Activated CD8-positive, alpha-beta memory T cell treated with anti-CD3 and anti-CD28 coated beads for 1 hour (primary cell): ENCODE measurements around the gene GDPGP1.

ENCODE experiments used
- DNase-seq, 2 donors: peaks; one replicate each; pipeline ENCODE4 v3.0.0-alpha.2; 2020; ENCODE audit warnings: low read depth in 1 of 2; ENCODE audit errors: extremely low read depth in 1 of 2

The GDPGP1 gene

DNA sequence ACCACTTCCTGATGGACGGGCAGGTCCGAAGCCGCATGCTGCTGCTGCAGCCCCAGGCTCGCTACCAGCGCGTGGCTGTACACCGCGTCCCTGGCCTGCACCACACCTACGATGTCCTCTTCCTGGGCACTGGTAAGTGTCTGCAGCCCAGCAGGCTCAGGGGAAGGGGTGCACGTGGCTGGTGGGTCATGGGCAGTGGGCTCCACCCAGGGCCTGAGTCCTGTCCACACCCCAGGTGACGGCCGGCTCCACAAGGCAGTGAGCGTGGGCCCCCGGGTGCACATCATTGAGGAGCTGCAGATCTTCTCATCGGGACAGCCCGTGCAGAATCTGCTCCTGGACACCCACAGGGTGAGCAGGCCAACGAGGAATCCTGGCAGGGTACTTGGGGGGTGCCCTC lies 9.0 kb upstream of the GDPGP1 start:
- DNase-seq = no peak

DNA sequence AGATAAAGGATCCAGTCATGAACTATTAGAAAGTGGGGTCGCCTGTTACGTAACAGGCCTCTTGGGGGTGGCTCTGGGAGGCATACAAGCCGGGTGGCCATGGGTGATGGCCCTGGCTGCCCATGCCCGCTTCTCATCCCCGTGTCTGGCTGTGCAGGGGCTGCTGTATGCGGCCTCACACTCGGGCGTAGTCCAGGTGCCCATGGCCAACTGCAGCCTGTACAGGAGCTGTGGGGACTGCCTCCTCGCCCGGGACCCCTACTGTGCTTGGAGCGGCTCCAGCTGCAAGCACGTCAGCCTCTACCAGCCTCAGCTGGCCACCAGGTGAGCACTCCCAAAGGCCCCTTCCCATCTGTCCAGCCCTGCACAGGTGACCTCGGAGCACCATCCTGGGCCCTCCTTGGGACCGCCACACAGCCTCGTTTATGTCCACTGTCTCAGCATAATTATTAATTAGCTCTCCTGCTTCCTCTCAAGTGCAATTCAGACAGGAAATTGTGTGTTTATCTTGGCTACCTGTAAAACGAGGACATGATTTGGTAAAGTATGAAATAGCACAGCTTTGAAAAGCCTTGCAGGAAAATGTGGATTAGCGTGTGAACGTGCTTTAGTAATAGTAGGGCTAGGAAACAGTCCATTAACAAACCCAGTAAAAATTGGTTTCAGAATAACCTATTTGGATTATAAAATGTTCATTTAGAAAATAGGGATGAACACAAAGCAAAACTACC lies 8.3 kb upstream of the GDPGP1 start:
- no peak for DNase-seq

DNA sequence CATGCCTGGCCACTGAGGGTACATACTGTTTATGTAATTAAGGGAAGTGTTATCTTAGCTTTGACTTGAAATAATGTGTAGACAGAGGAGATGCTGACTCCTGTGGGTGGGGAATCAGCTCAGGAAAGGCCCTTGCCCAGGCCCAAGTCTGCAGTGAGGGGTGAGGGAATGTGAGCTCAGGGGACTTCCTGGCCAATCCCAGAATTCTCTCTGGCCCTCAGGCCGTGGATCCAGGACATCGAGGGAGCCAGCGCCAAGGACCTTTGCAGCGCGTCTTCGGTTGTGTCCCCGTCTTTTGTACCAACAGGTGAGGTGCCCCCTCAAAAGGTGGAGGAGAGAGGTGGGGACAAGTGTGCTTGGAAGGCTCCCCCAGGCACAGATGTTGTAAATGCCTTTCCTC lies 6.7 kb upstream of the GDPGP1 start:
- DNase-seq = no peak

DNA sequence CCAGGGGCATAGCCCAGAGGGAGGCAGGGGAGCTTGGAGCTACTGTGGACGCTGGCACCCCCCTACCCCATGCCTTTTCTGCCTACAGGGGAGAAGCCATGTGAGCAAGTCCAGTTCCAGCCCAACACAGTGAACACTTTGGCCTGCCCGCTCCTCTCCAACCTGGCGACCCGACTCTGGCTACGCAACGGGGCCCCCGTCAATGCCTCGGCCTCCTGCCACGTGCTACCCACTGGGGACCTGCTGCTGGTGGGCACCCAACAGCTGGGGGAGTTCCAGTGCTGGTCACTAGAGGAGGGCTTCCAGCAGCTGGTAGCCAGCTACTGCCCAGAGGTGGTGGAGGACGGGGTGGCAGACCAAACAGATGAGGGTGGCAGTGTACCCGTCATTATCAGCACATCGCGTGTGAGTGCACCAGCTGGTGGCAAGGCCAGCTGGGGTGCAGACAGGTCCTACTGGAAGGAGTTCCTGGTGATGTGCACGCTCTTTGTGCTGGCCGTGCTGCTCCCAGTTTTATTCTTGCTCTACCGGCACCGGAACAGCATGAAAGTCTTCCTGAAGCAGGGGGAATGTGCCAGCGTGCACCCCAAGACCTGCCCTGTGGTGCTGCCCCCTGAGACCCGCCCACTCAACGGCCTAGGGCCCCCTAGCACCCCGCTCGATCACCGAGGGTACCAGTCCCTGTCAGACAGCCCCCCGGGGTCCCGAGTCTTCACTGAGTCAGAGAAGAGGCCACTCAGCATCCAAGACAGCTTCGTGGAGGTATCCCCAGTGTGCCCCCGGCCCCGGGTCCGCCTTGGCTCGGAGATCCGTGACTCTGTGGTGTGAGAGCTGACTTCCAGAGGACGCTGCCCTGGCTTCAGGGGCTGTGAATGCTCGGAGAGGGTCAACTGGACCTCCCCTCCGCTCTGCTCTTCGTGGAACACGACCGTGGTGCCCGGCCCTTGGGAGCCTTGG lies 5.9 kb upstream of the GDPGP1 start:
- no peak for DNase-seq

DNA sequence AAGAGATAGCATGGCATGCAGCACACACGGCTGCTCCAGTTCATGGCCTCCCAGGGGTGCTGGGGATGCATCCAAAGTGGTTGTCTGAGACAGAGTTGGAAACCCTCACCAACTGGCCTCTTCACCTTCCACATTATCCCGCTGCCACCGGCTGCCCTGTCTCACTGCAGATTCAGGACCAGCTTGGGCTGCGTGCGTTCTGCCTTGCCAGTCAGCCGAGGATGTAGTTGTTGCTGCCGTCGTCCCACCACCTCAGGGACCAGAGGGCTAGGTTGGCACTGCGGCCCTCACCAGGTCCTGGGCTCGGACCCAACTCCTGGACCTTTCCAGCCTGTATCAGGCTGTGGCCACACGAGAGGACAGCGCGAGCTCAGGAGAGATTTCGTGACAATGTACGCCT lies 5.0 kb upstream of the GDPGP1 start:
- no peak for DNase-seq

DNA sequence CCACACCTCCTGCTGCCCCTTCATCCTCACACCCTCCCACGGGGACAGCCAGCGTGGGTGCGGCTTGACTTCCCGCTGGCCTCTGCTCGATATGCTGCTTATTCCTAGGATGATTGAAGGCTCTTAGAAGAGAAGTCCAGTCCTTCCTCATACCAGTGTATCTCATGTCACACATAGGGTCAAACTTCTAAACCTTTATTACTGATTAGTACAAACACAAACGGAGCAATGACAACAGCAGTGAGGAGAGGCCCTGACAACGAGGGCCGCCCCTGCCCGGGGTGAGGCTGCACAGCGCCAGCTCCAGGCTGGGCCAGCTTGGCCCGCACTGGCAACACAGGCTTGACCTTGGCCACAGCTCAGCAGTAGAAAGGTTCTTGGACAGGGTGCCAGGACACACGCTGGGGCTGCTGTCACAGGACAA lies 3.9 kb upstream of the GDPGP1 start:
- no peak for DNase-seq

DNA sequence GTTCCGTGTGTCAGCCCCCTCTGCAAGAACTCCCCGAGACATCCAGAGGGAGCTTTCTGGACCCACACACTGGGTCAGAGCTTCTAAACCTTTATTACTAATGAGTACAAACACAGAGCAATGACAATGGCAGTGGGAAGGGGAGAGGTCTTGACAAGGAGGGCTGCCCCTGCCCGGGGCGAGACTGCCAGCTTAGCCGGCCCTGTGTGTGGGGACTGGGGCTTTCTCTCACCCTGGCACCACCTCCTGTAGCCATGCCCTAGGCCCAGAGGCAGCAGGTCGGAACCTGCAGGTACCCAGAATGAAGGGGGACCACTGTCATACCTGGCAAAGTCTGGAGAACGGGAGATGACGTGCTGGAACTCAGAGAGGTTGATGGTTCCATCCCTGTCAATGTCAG lies 3.4 kb upstream of the GDPGP1 start:
- DNase-seq = no peak

DNA sequence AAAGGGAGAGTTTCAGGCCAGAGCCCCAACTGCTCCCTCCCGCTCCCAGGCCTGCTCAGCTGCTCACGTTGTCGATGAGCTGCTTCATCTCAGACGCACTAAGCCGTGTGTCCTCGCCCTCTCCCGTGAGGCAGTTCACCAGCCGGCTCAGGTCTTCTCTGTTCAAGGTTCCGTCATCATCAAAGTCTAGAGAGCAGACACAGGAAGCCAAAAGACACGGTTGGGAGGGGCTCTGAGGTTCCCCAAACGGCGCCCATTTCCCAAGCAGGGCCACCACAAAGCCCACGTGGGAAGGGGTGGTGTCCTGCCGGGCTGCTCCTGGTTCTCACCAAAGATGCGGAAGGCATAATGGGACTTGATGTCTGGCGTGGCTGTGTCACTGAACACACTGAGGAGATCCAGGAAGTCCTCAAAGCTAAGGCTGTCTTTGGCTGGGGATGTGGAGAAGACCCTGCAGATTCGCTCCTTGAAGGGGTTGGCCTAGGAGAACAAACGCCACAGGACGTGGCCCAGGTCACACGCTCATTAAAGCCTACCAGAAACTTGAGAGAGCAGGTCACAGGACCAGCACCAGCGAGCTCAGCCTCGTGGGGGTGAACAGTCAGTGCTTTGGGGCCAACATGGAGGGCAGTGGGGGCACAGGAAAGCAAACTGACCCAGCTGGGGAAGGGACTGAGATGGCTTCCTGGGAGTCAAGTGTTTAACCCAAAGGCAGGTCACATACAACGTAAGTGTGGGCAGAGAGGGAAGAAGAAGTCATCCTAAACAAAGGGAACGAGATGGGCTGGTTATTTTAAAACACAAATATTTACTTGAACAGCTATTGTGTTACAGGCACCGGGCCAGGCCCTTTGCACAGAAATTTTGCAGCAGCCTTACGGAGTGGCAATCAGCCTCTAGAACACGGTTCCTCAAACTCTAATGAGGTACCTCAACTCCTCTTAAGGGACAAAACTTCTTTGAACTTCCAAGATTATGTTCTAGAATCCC lies 2.7 kb upstream of the GDPGP1 start:
- DNase-seq = peak; percentile 54 to 60

DNA sequence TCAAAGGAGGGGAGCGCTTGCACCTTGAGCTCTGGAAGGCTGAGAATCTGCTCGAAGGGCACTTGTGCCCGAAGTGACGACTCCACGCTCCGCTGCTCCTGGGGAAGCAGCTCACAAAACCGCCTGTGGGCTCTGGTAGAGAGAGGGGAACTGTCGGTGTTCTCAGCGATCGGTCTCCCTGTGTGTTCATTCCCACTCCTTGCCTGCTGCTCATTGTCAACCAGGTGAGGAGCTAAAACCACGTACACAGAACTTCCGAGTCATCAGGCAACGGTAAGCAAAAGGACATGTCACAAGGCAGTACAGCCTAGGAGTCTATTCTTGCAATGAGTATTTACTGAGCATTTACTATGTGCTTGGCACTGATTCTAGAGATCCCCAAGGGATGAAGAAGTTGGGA lies 1.8 kb upstream of the GDPGP1 start:
- no peak for DNase-seq

DNA sequence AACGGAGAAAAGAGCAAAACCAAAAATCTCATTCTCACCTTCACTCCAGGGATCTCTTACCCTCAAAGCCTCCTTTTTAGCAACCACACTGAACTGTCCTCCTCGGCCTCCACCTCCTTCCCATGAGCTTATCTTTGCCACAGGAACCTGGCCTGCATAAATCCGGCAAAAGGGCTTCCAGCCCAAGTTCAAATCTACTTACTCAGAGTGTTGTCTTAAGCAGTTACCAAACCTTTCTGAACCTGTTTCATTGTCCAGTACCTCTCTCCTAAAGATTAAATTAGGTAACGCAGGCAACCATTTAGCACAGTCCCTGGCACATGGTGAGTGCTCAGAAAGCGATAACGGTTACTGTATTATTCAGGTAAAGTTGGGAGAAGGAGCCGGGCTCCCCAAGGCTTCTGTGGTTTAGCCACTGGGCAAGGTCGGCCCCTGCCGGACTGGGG lies 1.0 kb upstream of the GDPGP1 start:
- DNase-seq = no peak

DNA sequence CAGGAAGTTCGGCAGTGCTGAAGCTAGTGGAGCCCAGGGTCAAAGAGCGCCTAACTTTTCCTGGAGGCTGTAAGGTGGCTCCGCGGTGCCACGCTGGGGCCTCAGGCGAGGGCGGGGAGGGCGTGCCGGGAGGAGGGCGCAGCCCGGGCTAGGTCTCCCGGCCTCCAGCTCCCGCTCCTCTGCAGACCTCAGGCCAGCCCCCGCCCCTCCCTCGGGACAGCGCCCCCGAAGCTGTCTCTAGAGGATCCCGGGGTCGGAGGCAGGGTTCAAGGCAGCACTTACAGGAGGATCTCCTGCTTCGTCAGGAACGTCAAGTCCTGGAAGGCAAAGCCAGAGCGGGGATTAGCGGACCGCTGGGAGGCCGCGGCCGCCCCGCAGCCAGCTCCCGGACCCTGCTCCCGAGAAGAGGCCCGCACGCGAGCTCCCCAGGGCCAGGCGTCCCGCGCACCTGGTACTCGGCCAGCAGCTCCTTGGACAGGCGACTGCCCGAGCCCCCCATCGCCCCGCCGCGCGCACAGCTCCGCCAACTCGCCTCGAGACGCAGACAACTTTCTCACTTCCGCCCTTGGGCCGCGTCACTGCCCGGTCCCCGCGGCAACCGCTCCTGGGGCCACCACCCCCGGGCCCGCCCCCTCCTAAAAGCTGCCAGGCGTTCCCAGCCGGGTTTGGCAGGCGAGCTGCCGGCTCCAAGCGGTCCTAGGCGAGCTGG lies 468 bp upstream of the GDPGP1 start, which contains the start of gene CIB1:
Gene CIB1, minus strand, starts transcription at position 555 of the 709 bp plus-strand sequence. Its CDS starts 56 bp downstream, at position 499.
- DNase-seq = peak; percentile 36 to 90

DNA sequence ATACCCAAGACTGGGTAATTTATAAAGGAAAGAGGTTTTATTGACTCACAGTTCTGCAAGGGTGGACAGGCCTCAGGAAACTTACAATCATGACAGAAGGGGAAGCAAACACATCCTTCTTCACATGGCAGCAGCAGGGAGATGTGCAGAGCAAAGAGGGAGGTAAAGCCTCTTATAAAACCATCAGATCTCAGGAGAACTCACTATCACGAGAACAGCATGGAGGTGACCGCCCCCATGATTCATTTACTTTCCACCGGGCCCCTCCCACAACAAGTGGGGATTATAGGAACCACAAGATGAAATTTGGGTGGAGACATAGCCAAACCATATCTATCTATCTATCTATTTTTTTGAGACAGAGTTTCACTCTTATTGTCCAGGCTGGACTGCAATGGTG lies 5.4 kb downstream of the GDPGP1 start:
- no peak for DNase-seq

DNA sequence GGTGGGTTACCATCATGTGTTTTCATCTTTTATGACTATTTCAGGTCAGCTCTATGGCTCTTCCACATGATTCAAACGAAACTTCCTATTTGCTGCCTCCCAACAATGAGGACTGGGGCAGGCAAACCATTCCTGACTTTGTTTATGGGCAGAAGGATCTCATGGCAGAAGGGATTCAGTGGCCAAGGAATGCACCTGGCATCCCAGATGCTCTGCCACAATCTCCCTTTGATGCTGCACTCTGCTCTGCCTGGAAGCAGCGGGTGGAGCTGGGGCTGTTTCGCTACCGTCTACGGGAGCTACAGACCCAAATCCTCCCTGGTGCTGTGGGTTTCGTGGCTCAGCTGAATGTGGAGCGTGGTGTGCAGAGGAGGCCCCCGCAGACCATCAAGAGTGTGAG lies 6.8 kb downstream of the GDPGP1 start:
- DNase-seq = no peak

DNA sequence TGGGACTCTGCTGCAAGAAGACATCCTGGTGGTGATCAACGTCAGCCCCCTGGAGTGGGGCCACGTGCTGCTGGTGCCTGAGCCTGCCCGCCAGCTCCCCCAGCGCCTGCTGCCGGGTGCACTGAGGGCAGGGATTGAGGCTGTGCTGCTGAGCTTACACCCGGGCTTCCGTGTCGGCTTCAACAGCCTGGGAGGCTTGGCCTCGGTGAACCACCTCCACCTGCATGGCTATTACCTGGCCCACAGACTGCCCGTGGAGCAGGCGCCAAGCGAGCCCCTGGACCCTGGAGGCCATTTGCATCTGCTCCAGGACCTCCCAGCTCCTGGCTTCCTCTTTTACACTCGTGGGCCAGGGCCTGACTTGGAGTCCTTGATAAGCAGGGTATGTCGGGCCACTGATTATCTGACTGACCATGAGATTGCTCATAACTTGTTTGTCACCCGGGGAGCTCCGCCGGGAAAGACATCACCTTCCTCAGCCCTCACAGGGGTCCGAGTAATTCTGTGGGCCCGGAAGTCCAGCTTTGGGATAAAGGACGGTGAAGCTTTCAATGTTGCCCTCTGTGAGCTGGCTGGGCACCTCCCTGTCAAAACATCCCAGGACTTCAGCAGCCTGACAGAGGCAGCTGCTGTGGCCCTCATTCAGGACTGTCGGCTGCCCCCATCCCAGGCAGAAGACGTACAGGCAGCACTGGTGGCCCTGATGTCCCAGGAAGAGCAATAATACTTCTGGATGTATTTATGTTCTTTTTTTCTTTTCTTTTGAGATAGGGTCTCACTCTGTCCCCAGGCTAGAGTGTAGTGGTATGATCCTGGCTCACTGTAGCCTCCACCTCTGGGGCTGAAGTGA lies 7.6 kb downstream of the GDPGP1 start:
- no peak for DNase-seq

DNA sequence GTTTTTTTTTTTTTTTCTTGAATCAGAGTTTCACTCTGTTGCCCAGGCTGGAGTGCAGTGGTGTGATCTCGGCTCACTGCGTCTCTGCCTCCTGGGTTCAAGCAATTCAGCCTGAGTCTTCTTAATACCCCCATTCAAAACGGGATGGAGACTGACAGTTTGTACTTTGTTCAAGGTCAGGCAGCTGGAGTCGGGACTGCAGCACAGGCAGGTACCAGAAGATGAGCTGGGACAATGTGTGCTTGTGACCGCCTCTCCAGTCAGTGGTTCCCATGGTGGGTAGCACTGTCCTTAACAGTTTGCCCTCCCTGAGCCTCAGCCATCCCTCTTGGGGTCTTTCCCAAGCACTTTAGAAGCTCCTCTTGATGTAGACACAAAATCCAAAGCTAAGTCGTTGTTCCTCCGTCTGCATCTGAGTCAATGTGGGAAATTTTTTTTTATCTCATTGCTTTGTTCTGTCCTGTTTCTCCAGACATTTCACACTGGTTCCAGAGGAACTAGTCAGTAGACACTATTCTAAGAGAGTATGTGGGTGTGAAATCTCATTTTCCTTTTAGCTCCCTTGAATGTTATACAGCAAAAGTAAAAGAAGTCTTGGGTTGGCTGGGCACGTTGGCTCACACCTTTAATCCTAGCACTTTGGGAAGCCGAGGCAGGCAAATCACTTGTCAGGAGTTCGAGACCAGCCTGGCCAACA lies 10.1 kb downstream of the GDPGP1 start:
- DNase-seq = no peak

DNA sequence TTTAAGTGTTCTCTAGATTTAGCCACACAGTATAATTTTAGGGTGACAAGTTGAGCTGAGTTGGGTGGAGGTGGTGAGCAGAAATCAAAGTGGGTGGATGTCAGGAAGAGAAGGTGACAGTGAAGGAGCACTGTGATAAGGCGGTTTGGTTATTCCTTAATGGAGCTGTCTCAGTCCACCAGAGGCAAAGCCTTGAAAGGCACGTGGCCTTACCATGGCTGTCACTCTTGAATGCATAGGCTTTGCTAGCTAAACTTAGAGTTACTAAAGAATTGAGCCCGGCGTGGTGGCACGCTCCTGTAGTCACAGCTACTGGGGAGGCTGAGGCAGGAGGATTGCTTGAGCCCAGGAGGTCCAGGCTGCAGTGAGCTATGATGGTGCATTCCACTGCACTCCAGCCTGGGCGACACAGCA lies 14.8 kb downstream of the GDPGP1 start:
- no peak for DNase-seq

DNA sequence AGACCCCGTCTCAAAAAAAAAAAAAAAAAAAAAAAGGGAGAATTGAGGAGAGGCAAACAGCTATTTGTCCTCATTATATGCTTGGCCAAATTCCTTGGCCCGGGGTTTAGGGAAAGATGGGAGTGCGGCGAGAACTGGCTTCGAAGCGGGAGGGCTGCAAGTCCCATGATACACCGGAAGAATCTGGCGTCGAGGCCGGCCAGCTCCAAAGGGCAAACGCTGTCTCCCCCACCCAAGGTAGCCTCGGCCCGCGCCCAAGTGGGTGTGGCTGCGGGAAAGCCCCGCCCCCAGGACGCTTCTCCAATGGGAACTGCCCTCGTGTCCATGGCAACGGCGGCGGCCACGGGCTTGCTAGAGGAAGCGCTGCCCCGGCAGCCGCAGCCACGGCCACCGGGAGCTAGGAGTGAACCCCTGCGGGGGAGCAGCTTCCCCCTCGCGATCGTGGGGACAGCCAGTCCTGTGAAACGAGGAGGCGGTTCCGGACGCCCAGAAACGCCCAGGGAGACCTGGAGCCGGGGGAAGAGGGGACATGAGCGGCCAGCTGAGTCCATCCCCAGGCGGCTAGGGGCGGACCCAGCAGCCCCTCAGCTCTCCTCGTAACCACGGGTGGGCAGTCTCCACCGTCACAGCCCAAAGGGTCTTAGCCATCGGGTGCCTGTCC lies 15.3 kb downstream of the GDPGP1 start, which contains the start of gene TTLL13:
Gene TTLL13, plus strand, starts transcription at position 354 of the 661 bp plus-strand sequence. CDS start 1,075 bp downstream, outside the sequence.
- DNase-seq = peak in 1 of 2 donors; percentile 64

DNA sequence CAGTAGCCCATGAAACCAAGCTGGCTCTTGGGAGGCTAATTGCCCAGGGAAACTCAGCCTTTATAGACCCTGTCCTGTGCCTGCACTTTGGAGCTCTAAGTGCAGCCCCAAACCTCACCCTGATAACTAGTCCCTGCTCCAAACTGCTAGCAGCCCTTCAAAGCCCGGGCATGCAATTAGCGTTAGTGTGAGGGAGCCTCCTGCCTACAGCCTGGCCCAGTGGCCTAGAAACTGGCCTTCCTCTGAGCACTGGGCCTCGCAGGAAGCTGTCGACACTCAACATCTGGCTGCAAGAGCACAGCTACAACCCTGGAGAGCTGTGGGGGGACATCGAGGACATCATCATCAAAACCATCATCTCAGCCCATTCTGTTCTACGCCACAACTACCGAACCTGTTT lies 23.8 kb downstream of the GDPGP1 start:
- DNase-seq = no peak
